IgD-negative memory B cell (primary cell): ENCODE measurements around the gene STAM. TPM values are rescaled to one million over a fixed set of nuclear protein-coding genes. Genes with fewer than 3 reads are reported as not detected.

Experiments used
- polyA plus RNA-seq: library from polyadenylated mRNA; unstranded; fragments of 300-500 nt; fragmentation: Illumina TruSeq; gene quantifications from one replicate; pipeline ENCODE4 v1.2.3, GENCODE V29; 2021

STAM gene
- polyA plus RNA-seq, 1 donor from 2014 or later: 6.5 TPM

Other genes starting within 250 kb of the STAM start
- gene ST8SIA6, start 189.6 kb upstream of the STAM start, polyA plus RNA-seq: not detected
- not detected for gene HACD1, start 26.8 kb upstream of the STAM start, polyA plus RNA-seq
- not detected for gene TMEM236, start 108.0 kb downstream of the STAM start, polyA plus RNA-seq
- gene MRC1, start 165.2 kb downstream of the STAM start, polyA plus RNA-seq: not detected